Sigmoid colon (tissue), 4 donors: ENCODE measurements around the gene IL12B.

Experiments used
- POLR2A ChIP-seq, 2 donors: fragments of 450-650 bp; IDR thresholded peaks; one replicate each; pipeline ENCODE4 v1.6.1; 2016; ENCODE audit warnings: antibody characterized with exemption in 2 of 2, mild to moderate bottlenecking in 2 of 2, moderate library complexity in 2 of 2
- POLR2AphosphoS5 ChIP-seq, 4 donors: sonication (generic); formaldehyde crosslinking; IDR thresholded peaks; one replicate each; pipeline ENCODE4 v1.6.1; 2017; ENCODE audit warnings: antibody characterized with exemption in 4 of 4
- TF ChIP-seq, protein P1 (sequence below), 4 experiments: fragments of 450-650 bp in 3 of 4; fragments of 200-600 bp in 1 of 4; IDR thresholded peaks; one replicate each; pipeline ENCODE4 v1.5.1; 2016 to 2019; ENCODE audit warnings: antibody characterized with exemption in 4 of 4, mild to moderate bottlenecking in 3 of 4, moderate library complexity in 2 of 4

DNA sequence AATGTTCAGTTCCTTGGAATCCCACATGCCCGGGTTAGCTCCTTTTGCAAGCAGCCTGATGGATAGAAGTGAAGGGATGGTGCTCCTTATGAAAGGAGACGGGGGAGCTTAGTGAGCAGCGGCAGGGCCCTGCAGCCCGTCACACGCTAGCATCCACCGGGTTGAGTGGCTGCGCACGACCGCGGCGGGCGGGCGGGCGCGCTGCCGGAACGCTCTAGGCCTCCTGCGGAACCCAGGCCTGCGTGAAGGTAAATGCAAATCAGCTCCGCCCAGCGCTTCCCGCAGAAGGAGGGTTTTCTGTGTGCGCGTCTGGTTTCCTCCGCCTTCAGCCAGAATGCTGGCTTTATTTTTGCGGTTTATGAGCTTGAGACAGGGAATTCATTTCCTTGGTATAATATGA is 19.8 kb downstream of the IL12B start:
- no peak for TF ChIP-seq POLR2AphosphoS5 (IDR thresholded peaks at IDR 0.05)
- TF ChIP-seq, protein P1, sequence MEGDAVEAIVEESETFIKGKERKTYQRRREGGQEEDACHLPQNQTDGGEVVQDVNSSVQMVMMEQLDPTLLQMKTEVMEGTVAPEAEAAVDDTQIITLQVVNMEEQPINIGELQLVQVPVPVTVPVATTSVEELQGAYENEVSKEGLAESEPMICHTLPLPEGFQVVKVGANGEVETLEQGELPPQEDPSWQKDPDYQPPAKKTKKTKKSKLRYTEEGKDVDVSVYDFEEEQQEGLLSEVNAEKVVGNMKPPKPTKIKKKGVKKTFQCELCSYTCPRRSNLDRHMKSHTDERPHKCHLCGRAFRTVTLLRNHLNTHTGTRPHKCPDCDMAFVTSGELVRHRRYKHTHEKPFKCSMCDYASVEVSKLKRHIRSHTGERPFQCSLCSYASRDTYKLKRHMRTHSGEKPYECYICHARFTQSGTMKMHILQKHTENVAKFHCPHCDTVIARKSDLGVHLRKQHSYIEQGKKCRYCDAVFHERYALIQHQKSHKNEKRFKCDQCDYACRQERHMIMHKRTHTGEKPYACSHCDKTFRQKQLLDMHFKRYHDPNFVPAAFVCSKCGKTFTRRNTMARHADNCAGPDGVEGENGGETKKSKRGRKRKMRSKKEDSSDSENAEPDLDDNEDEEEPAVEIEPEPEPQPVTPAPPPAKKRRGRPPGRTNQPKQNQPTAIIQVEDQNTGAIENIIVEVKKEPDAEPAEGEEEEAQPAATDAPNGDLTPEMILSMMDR (IDR thresholded peaks at IDR 0.05) = no peak
- TF ChIP-seq POLR2A (IDR thresholded peaks at IDR 0.05) = no peak
